BE2C (cell line): ENCODE data around the gene ATRN.
A peak's percentile ranks its signal among the peaks of the same experiment; 100 is the strongest.

ENCODE experiments used
- DNase-seq: peaks from one replicate; pipeline ENCODE4 v3.0.0-alpha.2; 2020
- H3K27me3 ChIP-seq: fragments of 250-450 bp; sonication (Bioruptor Pico); 2 replicates; pipeline ENCODE4 v1.5.1; 2020; ENCODE audit warnings: mild to moderate bottlenecking
- H3K36me3 ChIP-seq: fragments of 250-450 bp; sonication (Bioruptor Pico); 2 replicates; pipeline ENCODE4 v1.5.1; 2020; ENCODE audit warnings: mild to moderate bottlenecking
- H3K4me1 ChIP-seq: fragments of 250-450 bp; sonication (Bioruptor Pico); 2 replicates; pipeline ENCODE4 v1.5.1; 2020
- H3K4me3 ChIP-seq: 2 replicates; pipeline ENCODE4 v1.5.1; 2011; ENCODE audit warnings: low read depth, low read length
- H3K9me3 ChIP-seq: fragments of 250-450 bp; sonication (Bioruptor Pico); 2 replicates; pipeline ENCODE4 v1.5.1; 2020
- TF ChIP-seq, protein P1 (sequence below): IDR thresholded peaks from 2 replicates; pipeline ENCODE4 v1.5.1; 2012; ENCODE audit warnings: mild to moderate bottlenecking, low read depth, low read length

ATRN gene

DNA sequence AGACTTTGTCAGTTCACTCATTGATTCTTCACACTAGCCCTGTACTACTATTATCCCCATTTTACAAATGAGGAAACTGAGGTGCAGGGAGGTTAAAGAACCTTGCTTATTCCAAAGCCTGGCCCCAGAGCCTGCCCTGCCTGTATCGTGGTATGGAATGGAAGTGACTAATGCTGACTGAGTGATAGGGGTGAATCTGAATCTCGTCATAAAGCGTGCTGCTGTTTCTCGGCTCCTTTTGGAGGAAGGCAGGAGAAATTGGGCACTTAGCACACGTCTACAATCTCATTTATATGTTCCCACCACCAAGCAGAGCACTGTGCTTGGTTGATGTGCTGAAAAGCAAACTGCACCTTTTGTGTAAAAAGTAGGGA lies 175.2 kb downstream of the ATRN start:
- Histone ChIP-seq H3K9me3 (no peaks in the 10 kb centered on the region), H3K4me1 (peaks cover 20% of the 10 kb centered on the region), H3K27me3 (no peaks in the 10 kb centered on the region), H3K36me3 (no peaks in the 10 kb centered on the region), H3K4me3 (no peak overlapping the region)
- no peak for DNase-seq
- TF ChIP-seq, protein P1, sequence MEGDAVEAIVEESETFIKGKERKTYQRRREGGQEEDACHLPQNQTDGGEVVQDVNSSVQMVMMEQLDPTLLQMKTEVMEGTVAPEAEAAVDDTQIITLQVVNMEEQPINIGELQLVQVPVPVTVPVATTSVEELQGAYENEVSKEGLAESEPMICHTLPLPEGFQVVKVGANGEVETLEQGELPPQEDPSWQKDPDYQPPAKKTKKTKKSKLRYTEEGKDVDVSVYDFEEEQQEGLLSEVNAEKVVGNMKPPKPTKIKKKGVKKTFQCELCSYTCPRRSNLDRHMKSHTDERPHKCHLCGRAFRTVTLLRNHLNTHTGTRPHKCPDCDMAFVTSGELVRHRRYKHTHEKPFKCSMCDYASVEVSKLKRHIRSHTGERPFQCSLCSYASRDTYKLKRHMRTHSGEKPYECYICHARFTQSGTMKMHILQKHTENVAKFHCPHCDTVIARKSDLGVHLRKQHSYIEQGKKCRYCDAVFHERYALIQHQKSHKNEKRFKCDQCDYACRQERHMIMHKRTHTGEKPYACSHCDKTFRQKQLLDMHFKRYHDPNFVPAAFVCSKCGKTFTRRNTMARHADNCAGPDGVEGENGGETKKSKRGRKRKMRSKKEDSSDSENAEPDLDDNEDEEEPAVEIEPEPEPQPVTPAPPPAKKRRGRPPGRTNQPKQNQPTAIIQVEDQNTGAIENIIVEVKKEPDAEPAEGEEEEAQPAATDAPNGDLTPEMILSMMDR = no peak

DNA sequence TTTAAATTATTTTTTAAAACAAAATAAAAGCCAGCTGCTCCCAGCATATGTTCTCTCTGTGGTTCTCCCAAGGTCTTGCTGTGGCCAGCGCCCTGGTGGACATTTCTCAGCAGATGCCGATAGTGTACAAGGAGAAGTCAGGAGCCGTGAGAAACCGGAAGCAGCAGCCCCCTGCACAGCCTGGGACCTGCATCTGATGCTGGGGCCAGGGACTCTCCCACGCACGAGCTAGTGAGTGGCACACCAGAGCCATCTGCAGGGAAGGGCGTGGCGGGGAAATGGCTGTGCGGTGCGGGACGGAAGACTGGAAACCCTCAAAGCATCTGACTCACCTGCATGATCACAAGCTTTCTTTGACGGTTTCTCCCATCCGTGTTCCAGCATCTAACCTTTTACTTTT lies 175.8 kb downstream of the ATRN start:
- H3K4me1 ChIP-seq = peaks cover 20% of the 10 kb centered on the region
- H3K9me3 ChIP-seq = no peaks in the 10 kb centered on the region
- TF ChIP-seq, protein P1 = no peak
- no peak overlapping the region for H3K4me3 ChIP-seq
- H3K27me3 ChIP-seq = no peaks in the 10 kb centered on the region
- H3K36me3 ChIP-seq = no peaks in the 10 kb centered on the region
- peak; percentile 42 for DNase-seq

DNA sequence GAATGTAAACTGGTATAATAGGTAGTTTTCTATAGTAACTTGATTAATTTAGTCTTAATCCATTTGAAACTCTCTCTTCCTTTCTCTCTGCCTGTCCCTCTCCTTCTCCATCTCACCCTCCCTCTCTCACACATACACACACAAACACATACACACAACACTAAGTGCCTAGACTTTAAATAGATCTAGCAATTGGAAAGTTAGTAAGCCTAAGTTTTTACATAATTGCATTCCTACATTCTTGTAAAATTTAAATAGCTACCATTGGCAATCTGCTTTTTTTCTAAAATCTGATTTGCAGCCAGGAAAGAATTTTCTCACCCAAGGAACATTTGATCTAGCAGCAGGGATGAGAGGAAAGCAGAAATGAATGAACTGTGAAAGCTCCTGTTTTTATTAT lies 176.7 kb downstream of the ATRN start:
- DNase-seq = no peak
- Histone ChIP-seq H3K27me3 (no peaks in the 10 kb centered on the region), H3K36me3 (no peaks in the 10 kb centered on the region), H3K4me1 (peaks cover 20% of the 10 kb centered on the region), H3K4me3 (no peak overlapping the region), H3K9me3 (no peaks in the 10 kb centered on the region)
- TF ChIP-seq, protein P1 = no peak

DNA sequence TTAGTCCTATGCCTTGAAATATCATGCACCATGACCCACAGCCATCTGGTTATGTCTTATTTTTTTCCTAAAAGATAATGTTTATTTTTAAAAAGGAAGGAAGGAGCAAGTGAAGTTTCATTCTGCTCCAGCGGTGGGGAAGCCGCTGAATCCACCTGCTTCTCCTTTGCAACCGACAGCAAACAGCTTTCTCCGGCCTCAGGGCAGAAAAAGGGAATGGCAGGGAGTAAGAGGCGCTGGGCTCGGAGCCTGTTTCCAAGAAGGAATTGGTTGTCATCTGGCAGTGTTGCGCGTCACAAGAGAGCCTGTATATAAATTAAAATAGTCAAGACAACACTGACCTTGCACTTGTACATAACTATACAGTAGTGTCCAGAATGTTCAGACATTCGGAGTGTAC lies 178.1 kb downstream of the ATRN start:
- no peaks in the 10 kb centered on the region for H3K36me3 ChIP-seq
- no peak overlapping the region for H3K4me3 ChIP-seq
- DNase-seq = peak; percentile 49
- H3K4me1 ChIP-seq = peaks cover 20% of the 10 kb centered on the region
- TF ChIP-seq, protein P1 = no peak
- no peaks in the 10 kb centered on the region for H3K27me3 ChIP-seq
- no peaks in the 10 kb centered on the region for H3K9me3 ChIP-seq

DNA sequence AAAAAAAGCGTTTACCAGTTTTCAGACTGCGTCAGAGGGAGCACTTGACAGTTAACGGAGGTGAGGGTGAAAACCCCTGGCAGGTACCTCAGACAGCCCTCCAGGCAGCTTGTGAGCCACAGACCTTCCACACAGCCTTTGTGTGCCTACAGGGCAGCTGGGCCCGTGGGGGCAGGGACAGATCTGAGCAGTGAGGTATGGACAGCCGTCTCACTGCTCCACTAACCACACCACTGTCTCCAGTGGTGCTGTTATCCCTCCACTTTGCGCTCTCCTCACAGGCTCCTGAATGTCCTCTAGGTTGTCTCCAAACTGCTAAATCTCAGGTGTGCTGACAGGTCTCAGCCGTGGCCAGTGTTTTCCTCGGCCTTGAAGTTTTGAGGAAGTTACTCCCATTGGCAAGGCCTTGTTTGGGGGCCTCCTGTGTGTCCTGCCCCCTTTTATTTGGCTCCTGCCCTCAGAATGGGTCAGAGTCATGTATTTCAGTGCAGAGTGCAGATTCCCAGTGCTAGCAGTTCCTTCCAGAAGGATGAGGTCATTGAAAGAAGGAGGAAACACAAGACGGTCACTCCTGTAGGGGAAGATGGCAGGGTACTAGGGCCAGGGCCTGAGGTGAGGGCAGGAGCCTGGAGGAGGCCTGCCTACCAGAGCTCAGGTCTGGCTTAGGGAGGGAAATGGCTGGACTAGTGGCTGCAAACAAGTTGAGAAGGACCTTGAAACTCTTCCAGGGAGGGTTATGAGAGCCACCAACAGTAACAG lies 180.6 kb downstream of the ATRN start:
- H3K4me3 ChIP-seq = no peak overlapping the region
- H3K36me3 ChIP-seq = no peaks in the 10 kb centered on the region
- TF ChIP-seq, protein P1 = no peak
- peaks cover 20% of the 10 kb centered on the region for H3K4me1 ChIP-seq
- H3K27me3 ChIP-seq = no peaks in the 10 kb centered on the region
- no peaks in the 10 kb centered on the region for H3K9me3 ChIP-seq
- no peak for DNase-seq

DNA sequence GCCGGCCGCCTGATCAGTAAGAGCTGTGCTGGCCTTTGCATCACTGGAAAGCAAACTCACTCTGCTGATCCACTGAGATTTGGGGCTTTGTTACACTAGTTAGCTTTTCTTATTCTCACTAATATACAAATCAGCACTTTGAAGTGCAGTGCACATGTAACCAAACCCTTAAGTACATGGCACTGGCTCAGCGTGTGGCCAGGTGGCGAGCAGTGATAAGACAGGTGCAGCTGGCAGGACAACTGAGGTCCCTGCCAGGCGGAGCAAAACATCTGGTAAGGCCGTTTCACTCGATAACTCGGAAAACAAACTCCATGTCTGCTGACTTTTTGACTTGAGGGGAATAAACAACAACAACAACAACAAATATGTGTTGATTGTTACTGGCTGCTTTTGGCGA lies 181.4 kb downstream of the ATRN start:
- no peaks in the 10 kb centered on the region for H3K27me3 ChIP-seq
- H3K36me3 ChIP-seq = no peaks in the 10 kb centered on the region
- peaks cover 13% of the 10 kb centered on the region for H3K4me1 ChIP-seq
- DNase-seq = no peak
- no peaks in the 10 kb centered on the region for H3K9me3 ChIP-seq
- H3K4me3 ChIP-seq = no peak overlapping the region
- TF ChIP-seq, protein P1 = no peak
